Measurements from ENCODE around the gene ABLIM1. TPM values are rescaled to one million over a fixed set of nuclear protein-coding genes. Genes with fewer than 3 reads are reported as not detected.

ABLIM1 gene
- total and polyA plus RNA-seq, 10 of the 15 experiments (the other 5 are each of a cell fraction or from before 2014, with no cell fraction given), result 14.2 to 50.5 (median 28.1) TPM

- TF ChIP-seq MLLT1 (IDR thresholded peaks at IDR 0.05) (no peak), KAT2A (conservative IDR thresholded peaks at IDR 0.05; ENCODE audit: control insufficient read depth, low read depth, low read length) (no peak), SIX5 (IDR thresholded peaks at IDR 0.05; ENCODE audit: low read depth, low read length, severe bottlenecking) (no peak), KDM1A (IDR thresholded peaks at IDR 0.05; ENCODE audit: borderline replicate concordance) (no peak), STAT3 (IDR thresholded peaks at IDR 0.05; ENCODE audit: low read depth, low read length) (no peak), TCF12 (IDR thresholded peaks at IDR 0.05; ENCODE audit: low read depth, low read length) (no peak), SRF (IDR thresholded peaks at IDR 0.05; ENCODE audit: low read depth in 2 of 2, low read length in 2 of 2) (no peak), NFYB (IDR thresholded peaks at IDR 0.05; ENCODE audit: insufficient read depth, low read depth, low read length) (no peak)
These were observed 30.7 kb upstream of the ABLIM1 start (continued) for GRCh38 chr10:114688786-114689185.

- in situ Hi-C loops (cut with MboI) (no loop called here), intact Hi-C loops (cut with micrococcal nuclease; ENCODE audit: unreplicated experiment) (no loop called here)
- Histone ChIP-seq H3K9ac (ENCODE audit: control insufficient read depth, insufficient read depth, low read length) (no peak overlapping the region), H3K4me1 (ENCODE audit: control insufficient read depth, insufficient read depth, low read length) (no peaks in the 10 kb centered on the region), H3K4me3 (no peak overlapping the region), H2AFZ (ENCODE audit: control insufficient read depth, low read depth, low read length) (no peak overlapping the region), H4K20me1 (ENCODE audit: control insufficient read depth, insufficient read depth) (no peaks in the 10 kb centered on the region), H3K27me3 (replicated peaks in 1 of 2; ENCODE audit: control insufficient read depth in 2 of 2, insufficient read depth in 2 of 2, low read length in 1 of 2) (no peaks in the 10 kb centered on the region; a peak in 1 of 4 replicates), H3K4me2 (ENCODE audit: control insufficient read depth, insufficient read depth) (no peak overlapping the region), H3K27ac (ENCODE audit: control insufficient read depth, insufficient read depth) (no peak overlapping the region), H3K79me2 (ENCODE audit: control insufficient read depth, insufficient read depth, low read length) (no peaks in the 10 kb centered on the region), H3K36me3 (ENCODE audit: control insufficient read depth in 2 of 2, insufficient read depth in 2 of 2, low read length in 1 of 2) (no peaks in the 10 kb centered on the region), H3K9me3 (replicated peaks; ENCODE audit: control insufficient read depth, insufficient read depth, low read length) (no peaks in the 10 kb centered on the region)
- BruUV-seq (replicated peaks), result no TSS peak
- no peak for ATAC-seq
- WGBS (ENCODE audit: insufficient coverage, insufficient replicate concordance, low lambda C conversion rate, missing lambda C conversion rate), result 60% methylated on average over 3 of the region's 3 CpGs
- no peak for DNase-seq (ENCODE audit: low read depth, low spot score)
- FAIRE-seq, result no peak
- RAD21 ChIA-PET (ENCODE audit: unreplicated experiment), result no interaction called here
- SMC1A ChIA-PET (ENCODE audit: uncharacterized antibody, unreplicated experiment), result interaction anchor here (0.5 kb wide), 1 partner anchor 138 kb away, joined by 3 read pairs; no protein-coding TSS in a partner anchor
- POLR2A ChIA-PET, result no interaction called here
- CTCF ChIA-PET, result interaction anchor here (1.3 kb wide), 1 partner anchor 383 kb away, joined by 3 read pairs; no protein-coding TSS in a partner anchor
- TF ChIP-seq ZNF384 (IDR thresholded peaks at IDR 0.05; ENCODE audit: borderline replicate concordance, low read depth, low read length) (no peak), YBX1 (IDR thresholded peaks at IDR 0.05) (no peak), IKZF2 (IDR thresholded peaks at IDR 0.05) (no peak), ZNF622 (IDR thresholded peaks at IDR 0.05) (no peak), MYB (IDR thresholded peaks at IDR 0.05; ENCODE audit: borderline replicate concordance, low read depth, low read length) (no peak), BHLHE40 (IDR thresholded peaks at IDR 0.05; ENCODE audit: borderline replicate concordance in 1 of 2, low read depth in 2 of 2, low read length in 1 of 2) (no peak), REST (IDR thresholded peaks at IDR 0.05; ENCODE audit: low read depth, low read length) (no peak), TBL1XR1 (IDR thresholded peaks at IDR 0.05; ENCODE audit: low read depth, low read length) (no peak), E2F4 (IDR thresholded peaks at IDR 0.05; ENCODE audit: low read depth, low read length) (no peak), SIN3A (IDR thresholded peaks at IDR 0.05; ENCODE audit: low read depth, low read length) (no peak)
These were observed 29.4 kb upstream of the ABLIM1 start for GRCh38 chr10:114687459-114687858.
